Measurements from ENCODE around the gene BCR. TPM values are rescaled to one million over a fixed set of nuclear protein-coding genes. Genes with fewer than 3 reads are reported as not detected.

The BCR gene
- total and polyA plus RNA-seq, 2 of the 8 experiments (the other 6 are each of a cell fraction or from before 2014, with no cell fraction given): 66.7 to 130 TPM

DNA sequence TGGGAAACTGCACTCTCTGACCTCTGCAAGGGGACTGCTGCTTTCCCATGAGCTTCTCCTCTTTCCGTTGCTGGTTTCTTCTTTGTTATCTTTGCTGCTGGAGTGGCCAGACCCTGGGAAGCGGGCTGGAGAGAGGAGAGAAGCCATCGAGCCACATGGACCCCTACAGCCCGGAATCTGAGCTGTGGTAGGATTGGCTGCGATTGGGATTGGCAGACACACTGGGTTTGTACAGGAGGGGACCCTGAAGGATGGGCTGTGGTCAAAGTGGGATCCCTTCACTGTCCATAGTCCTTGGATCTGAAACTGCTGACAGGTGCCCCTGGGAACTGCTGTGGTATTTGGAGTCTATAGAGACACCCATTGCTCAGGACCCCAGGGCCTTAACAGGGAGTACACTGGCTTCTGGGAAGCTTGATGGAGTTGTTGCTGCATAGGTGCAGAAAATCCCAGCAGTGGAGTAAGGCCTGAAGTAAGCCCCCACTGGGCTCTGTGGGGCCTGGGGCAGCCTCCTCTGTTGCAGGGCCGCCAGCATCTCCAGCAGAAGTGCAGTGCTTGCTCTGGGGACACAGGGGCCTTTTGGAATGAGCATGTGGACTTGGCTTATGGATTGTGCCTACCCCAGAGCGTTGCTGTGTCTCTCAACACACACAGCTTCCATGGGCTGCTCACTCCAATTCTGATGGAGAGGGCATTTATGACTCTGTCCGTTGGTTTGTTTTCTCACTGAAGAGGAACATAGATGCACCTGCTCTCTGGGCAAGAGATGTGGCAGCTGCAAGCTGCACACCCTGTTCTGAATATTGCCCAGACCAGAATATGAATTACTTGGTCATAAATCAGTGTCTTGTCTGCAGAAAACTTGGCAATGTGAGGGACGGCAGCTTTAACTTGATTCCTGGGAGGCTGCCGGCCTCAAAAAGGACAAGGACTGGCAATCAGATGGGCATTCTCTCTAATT is 32.0 kb downstream of the BCR start (continued):
- TF ChIP-seq TAF1 (IDR thresholded peaks at IDR 0.05; ENCODE audit: low read depth, low read length): no peak
- no peak for TF ChIP-seq GABPA (IDR thresholded peaks at IDR 0.05; ENCODE audit: borderline replicate concordance, insufficient read depth, low read length)
- TF ChIP-seq MAFK (IDR thresholded peaks at IDR 0.05; ENCODE audit: low read depth, low read length): no peak
- TF ChIP-seq, protein P1, sequence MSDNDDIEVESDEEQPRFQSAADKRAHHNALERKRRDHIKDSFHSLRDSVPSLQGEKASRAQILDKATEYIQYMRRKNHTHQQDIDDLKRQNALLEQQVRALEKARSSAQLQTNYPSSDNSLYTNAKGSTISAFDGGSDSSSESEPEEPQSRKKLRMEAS (IDR thresholded peaks at IDR 0.05): no peak
- TF ChIP-seq, protein P2, sequence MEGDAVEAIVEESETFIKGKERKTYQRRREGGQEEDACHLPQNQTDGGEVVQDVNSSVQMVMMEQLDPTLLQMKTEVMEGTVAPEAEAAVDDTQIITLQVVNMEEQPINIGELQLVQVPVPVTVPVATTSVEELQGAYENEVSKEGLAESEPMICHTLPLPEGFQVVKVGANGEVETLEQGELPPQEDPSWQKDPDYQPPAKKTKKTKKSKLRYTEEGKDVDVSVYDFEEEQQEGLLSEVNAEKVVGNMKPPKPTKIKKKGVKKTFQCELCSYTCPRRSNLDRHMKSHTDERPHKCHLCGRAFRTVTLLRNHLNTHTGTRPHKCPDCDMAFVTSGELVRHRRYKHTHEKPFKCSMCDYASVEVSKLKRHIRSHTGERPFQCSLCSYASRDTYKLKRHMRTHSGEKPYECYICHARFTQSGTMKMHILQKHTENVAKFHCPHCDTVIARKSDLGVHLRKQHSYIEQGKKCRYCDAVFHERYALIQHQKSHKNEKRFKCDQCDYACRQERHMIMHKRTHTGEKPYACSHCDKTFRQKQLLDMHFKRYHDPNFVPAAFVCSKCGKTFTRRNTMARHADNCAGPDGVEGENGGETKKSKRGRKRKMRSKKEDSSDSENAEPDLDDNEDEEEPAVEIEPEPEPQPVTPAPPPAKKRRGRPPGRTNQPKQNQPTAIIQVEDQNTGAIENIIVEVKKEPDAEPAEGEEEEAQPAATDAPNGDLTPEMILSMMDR (IDR thresholded peaks at IDR 0.05; ENCODE audit: control extremely low read depth in 1 of 3, insufficient read depth in 1 of 3, low read depth in 1 of 3, low read length in 3 of 3): no peak

Data from H1 (cell line).